Measurements from ENCODE around the gene MCTP1.
"Not testable (repeated sequence)": the region's sequence is repeated elsewhere in the genome, so short reads cannot be mapped to it uniquely, and the experiment has no call there.

The MCTP1 gene

GRCh38 chr5:94976853-94977252 lies 308.0 kb downstream of the MCTP1 start:
- Histone ChIP-seq H3K4me3 (no peak overlapping the region), H3K9ac (ENCODE audit: insufficient read length) (no peak overlapping the region), H3K9me3 (ENCODE audit: low read depth, low read length) (no peaks in the 10 kb centered on the region; the same call in 1 of the 2 replicates), H3K36me3 (ENCODE audit: insufficient read depth, low read length) (no peaks in the 10 kb centered on the region), H3K27ac (no peak overlapping the region)
- no peak for DNase-seq (ENCODE audit: low read depth, low spot score)
- TF ChIP-seq EZH2 (IDR thresholded peaks at IDR 0.05) (no peak), FOXP2 (optimal IDR thresholded peaks at IDR 0.05; ENCODE audit: control extremely low read depth, extremely low read length, insufficient read depth) (no peak), POLR2AphosphoS5 (IDR thresholded peaks at IDR 0.05; ENCODE audit: borderline replicate concordance, low read depth, low read length) (no peak)

- Histone ChIP-seq H3K36me3 (ENCODE audit: insufficient read depth, low read length) (no peaks in the 10 kb centered on the region), H3K27ac (no peak overlapping the region), H3K9me3 (ENCODE audit: low read depth, low read length) (no peaks in the 10 kb centered on the region), H3K9ac (ENCODE audit: insufficient read length) (no peak overlapping the region), H3K4me3 (no peak overlapping the region)
- no peak for TF ChIP-seq EZH2 (IDR thresholded peaks at IDR 0.05)
- no peak for TF ChIP-seq FOXP2 (optimal IDR thresholded peaks at IDR 0.05; ENCODE audit: control extremely low read depth, extremely low read length, insufficient read depth)
- no peak for TF ChIP-seq POLR2AphosphoS5 (IDR thresholded peaks at IDR 0.05; ENCODE audit: borderline replicate concordance, low read depth, low read length)
- DNase-seq (ENCODE audit: low read depth, low spot score) = no peak
These were observed 312.6 kb downstream of the MCTP1 start for GRCh38 chr5:94972268-94972667.

- no peak for DNase-seq (ENCODE audit: low read depth, low spot score)
- H3K27ac ChIP-seq = no peak overlapping the region
- TF ChIP-seq FOXP2 (optimal IDR thresholded peaks at IDR 0.05; ENCODE audit: control extremely low read depth, extremely low read length, insufficient read depth) = no peak
- TF ChIP-seq POLR2AphosphoS5 (IDR thresholded peaks at IDR 0.05; ENCODE audit: borderline replicate concordance, low read depth, low read length) = no peak
- no peak for TF ChIP-seq EZH2 (IDR thresholded peaks at IDR 0.05)
- H3K9ac ChIP-seq (ENCODE audit: insufficient read length) = no peak overlapping the region
- H3K36me3 ChIP-seq (ENCODE audit: insufficient read depth, low read length) = no peaks in the 10 kb centered on the region
- H3K4me3 ChIP-seq = no peak overlapping the region
- H3K9me3 ChIP-seq (ENCODE audit: low read depth, low read length) = no peaks in the 10 kb centered on the region
These were observed 315.7 kb downstream of the MCTP1 start for GRCh38 chr5:94969174-94969573.

- Histone ChIP-seq H3K27ac (no peak overlapping the region), H3K9me3 (ENCODE audit: low read depth, low read length) (no peaks in the 10 kb centered on the region), H3K36me3 (ENCODE audit: insufficient read depth, low read length) (no peaks in the 10 kb centered on the region), H3K4me3 (no peak overlapping the region), H3K9ac (ENCODE audit: insufficient read length) (no peak overlapping the region)
- no peak for DNase-seq (ENCODE audit: low read depth, low spot score)
- no peak for TF ChIP-seq EZH2 (IDR thresholded peaks at IDR 0.05)
- TF ChIP-seq FOXP2 (optimal IDR thresholded peaks at IDR 0.05; ENCODE audit: control extremely low read depth, extremely low read length, insufficient read depth) = no peak
These were observed 316.3 kb downstream of the MCTP1 start for GRCh38 chr5:94968507-94969095.

GRCh38 chr5:94967525-94967924 lies 317.4 kb downstream of the MCTP1 start:
- Histone ChIP-seq H3K27ac (no peak overlapping the region), H3K36me3 (ENCODE audit: insufficient read depth, low read length) (no peaks in the 10 kb centered on the region), H3K4me3 (no peak overlapping the region), H3K9me3 (ENCODE audit: low read depth, low read length) (no peaks in the 10 kb centered on the region), H3K9ac (ENCODE audit: insufficient read length) (no peak overlapping the region)
- TF ChIP-seq FOXP2 (optimal IDR thresholded peaks at IDR 0.05; ENCODE audit: control extremely low read depth, extremely low read length, insufficient read depth) (no peak), POLR2AphosphoS5 (IDR thresholded peaks at IDR 0.05; ENCODE audit: borderline replicate concordance, low read depth, low read length) (no peak), EZH2 (IDR thresholded peaks at IDR 0.05) (no peak)
- DNase-seq (ENCODE audit: low read depth, low spot score) = no peak

- H3K9me3 ChIP-seq (ENCODE audit: low read depth, low read length); DNase-seq (ENCODE audit: low read depth, low spot score): not testable (repeated sequence)
These were observed 325.6 kb downstream of the MCTP1 start for GRCh38 chr5:94959279-94959678.

GRCh38 chr5:94945656-94946055 lies 339.2 kb downstream of the MCTP1 start:
- Histone ChIP-seq H3K9ac (ENCODE audit: insufficient read length) (no peak overlapping the region), H3K36me3 (ENCODE audit: insufficient read depth, low read length) (no peaks in the 10 kb centered on the region), H3K4me3 (no peak overlapping the region), H3K27ac (no peak overlapping the region), H3K9me3 (ENCODE audit: low read depth, low read length) (no peaks in the 10 kb centered on the region)
- TF ChIP-seq FOXP2 (optimal IDR thresholded peaks at IDR 0.05; ENCODE audit: control extremely low read depth, extremely low read length, insufficient read depth) (no peak), POLR2AphosphoS5 (IDR thresholded peaks at IDR 0.05; ENCODE audit: borderline replicate concordance, low read depth, low read length) (no peak), EZH2 (IDR thresholded peaks at IDR 0.05) (no peak)
- DNase-seq (ENCODE audit: low read depth, low spot score) = no peak

More at GRCh38 chr5:94959279-94959678, 325.6 kb downstream of the MCTP1 start:
- not testable (repeated sequence) for H3K4me3 ChIP-seq; H3K9ac ChIP-seq (ENCODE audit: insufficient read length); H3K27ac ChIP-seq; H3K36me3 ChIP-seq (ENCODE audit: insufficient read depth, low read length)

- no peaks in the 10 kb centered on the region for H3K9me3 ChIP-seq (ENCODE audit: low read depth, low read length)
- H3K4me3 ChIP-seq = no peak overlapping the region
- no peak for DNase-seq (ENCODE audit: low read depth, low spot score)
- no peaks in the 10 kb centered on the region for H3K36me3 ChIP-seq (ENCODE audit: insufficient read depth, low read length)
- H3K27ac ChIP-seq = no peak overlapping the region
- H3K9ac ChIP-seq (ENCODE audit: insufficient read length) = no peak overlapping the region
- TF ChIP-seq POLR2AphosphoS5 (IDR thresholded peaks at IDR 0.05; ENCODE audit: borderline replicate concordance, low read depth, low read length) (no peak), EZH2 (IDR thresholded peaks at IDR 0.05) (no peak), FOXP2 (optimal IDR thresholded peaks at IDR 0.05; ENCODE audit: control extremely low read depth, extremely low read length, insufficient read depth) (no peak)
These were observed 340.7 kb downstream of the MCTP1 start for GRCh38 chr5:94944160-94944559.

- Histone ChIP-seq H3K27ac (no peak overlapping the region), H3K4me3 (no peak overlapping the region), H3K36me3 (ENCODE audit: insufficient read depth, low read length) (no peaks in the 10 kb centered on the region), H3K9ac (ENCODE audit: insufficient read length) (no peak overlapping the region), H3K9me3 (ENCODE audit: low read depth, low read length) (no peaks in the 10 kb centered on the region)
- no peak for DNase-seq (ENCODE audit: low read depth, low spot score)
- TF ChIP-seq EZH2 (IDR thresholded peaks at IDR 0.05) (no peak), POLR2AphosphoS5 (IDR thresholded peaks at IDR 0.05; ENCODE audit: borderline replicate concordance, low read depth, low read length) (no peak), FOXP2 (optimal IDR thresholded peaks at IDR 0.05; ENCODE audit: control extremely low read depth, extremely low read length, insufficient read depth) (no peak)
These were observed 343.7 kb downstream of the MCTP1 start for GRCh38 chr5:94941122-94941755.
